Common myeloid progenitor, CD34-positive (primary cell): Measurements from ENCODE around the gene PWP1. TPM values are rescaled to one million over a fixed set of nuclear protein-coding genes. Genes with fewer than 3 reads are reported as not detected.

ENCODE experiments used
- CTCF ChIA-PET: fragments of 350-600 bp; sonication (Branson Sonifier 250); formaldehyde crosslinking; loops from one replicate; lab custom pipeline; 2021; ENCODE audit warnings: antibody characterized with exemption; lab: Charles Lee
- POLR2A ChIA-PET: fragments of 350-600 bp; sonication (Branson Sonifier 250); formaldehyde crosslinking; loops from one replicate; lab custom pipeline; 2021; ENCODE audit warnings: antibody characterized with exemption; lab: Charles Lee
- DNase-seq, 3 donors: peaks; one replicate each; pipeline versions ENCODE4 v3.0.0 to v3.0.0-alpha.2; 2013
- H3K27ac ChIP-seq, 2 experiments: 1 replicate in 1 of 2; 2 replicates in 1 of 2; pipeline ENCODE4 v1.7.0; 2013; ENCODE audit warnings: inconsistent platforms in 2 of 2, low read length in 2 of 2, mild to moderate bottlenecking in 2 of 2, low read depth in 1 of 2, moderate library complexity in 1 of 2; ENCODE audit not compliant: severe bottlenecking in 2 of 2, insufficient read depth in 1 of 2, poor library complexity in 1 of 2
- H3K27me3 ChIP-seq, 5 experiments: replicated peaks in 2 of 5; 1 replicate in 3 of 5; 2 replicates in 2 of 5; pipeline versions ENCODE4 v1.6.1 to v1.7.0; 2013; ENCODE audit warnings: low read length in 4 of 5, mild to moderate bottlenecking in 2 of 5, moderate library complexity in 2 of 5, inconsistent platforms in 1 of 5; ENCODE audit not compliant: insufficient read depth in 5 of 5, control insufficient read depth in 4 of 5
- H3K36me3 ChIP-seq, 4 experiments: 1 replicate in 2 of 4; 2 replicates in 2 of 4; pipeline versions ENCODE4 v1.6.1 to v1.7.0; 2013; ENCODE audit warnings: low read length in 3 of 4, control low read depth in 1 of 4, mild to moderate bottlenecking in 1 of 4; ENCODE audit not compliant: control insufficient read depth in 4 of 4, insufficient read depth in 4 of 4
- H3K4me1 ChIP-seq, 4 experiments: 1 replicate in 3 of 4; 2 replicates in 1 of 4; pipeline versions ENCODE4 v1.6.1 to v1.7.1; 2013; ENCODE audit warnings: low read length in 3 of 4, mild to moderate bottlenecking in 3 of 4, control low read depth in 1 of 4, inconsistent platforms in 1 of 4, moderate library complexity in 1 of 4; ENCODE audit not compliant: control insufficient read depth in 4 of 4, insufficient read depth in 4 of 4; ENCODE audit errors: control extremely low read depth in 1 of 4
- H3K4me3 ChIP-seq, 7 experiments: 1 replicate in 4 of 7; 2 replicates in 3 of 7; pipeline versions ENCODE4 v1.5.1 to v1.7.0; 2013; ENCODE audit warnings: mild to moderate bottlenecking in 7 of 7, low read length in 6 of 7, moderate library complexity in 6 of 7, inconsistent platforms in 2 of 7, low read depth in 2 of 7, control low read depth in 1 of 7; ENCODE audit not compliant: insufficient read depth in 4 of 7, control insufficient read depth in 1 of 7; ENCODE audit errors: extremely low read depth in 1 of 7
- H3K9me3 ChIP-seq, 5 experiments: 1 replicate in 4 of 5; 2 replicates in 1 of 5; pipeline versions ENCODE4 v1.6.1 to v1.7.1; 2013; ENCODE audit warnings: low read length in 4 of 5, mild to moderate bottlenecking in 2 of 5, inconsistent platforms in 1 of 5, low read depth in 1 of 5, moderate library complexity in 1 of 5; ENCODE audit not compliant: control insufficient read depth in 4 of 5, insufficient read depth in 2 of 5; ENCODE audit errors: control extremely low read depth in 1 of 5
- WGBS: methylation state at CpG from one replicate; pipeline ENCODE4 v1.1.5; 2013; ENCODE audit not compliant: insufficient coverage; 5-methylcytosine and 5-hydroxymethylcytosine counted together
- polyA plus RNA-seq: library from polyadenylated mRNA; unstranded; fragments of 120-200 nt; gene quantifications from one replicate; pipeline ENCODE4 v1.2.1, GENCODE V29; 2013

Gene PWP1
- polyA plus RNA-seq: 46.1 TPM

DNA sequence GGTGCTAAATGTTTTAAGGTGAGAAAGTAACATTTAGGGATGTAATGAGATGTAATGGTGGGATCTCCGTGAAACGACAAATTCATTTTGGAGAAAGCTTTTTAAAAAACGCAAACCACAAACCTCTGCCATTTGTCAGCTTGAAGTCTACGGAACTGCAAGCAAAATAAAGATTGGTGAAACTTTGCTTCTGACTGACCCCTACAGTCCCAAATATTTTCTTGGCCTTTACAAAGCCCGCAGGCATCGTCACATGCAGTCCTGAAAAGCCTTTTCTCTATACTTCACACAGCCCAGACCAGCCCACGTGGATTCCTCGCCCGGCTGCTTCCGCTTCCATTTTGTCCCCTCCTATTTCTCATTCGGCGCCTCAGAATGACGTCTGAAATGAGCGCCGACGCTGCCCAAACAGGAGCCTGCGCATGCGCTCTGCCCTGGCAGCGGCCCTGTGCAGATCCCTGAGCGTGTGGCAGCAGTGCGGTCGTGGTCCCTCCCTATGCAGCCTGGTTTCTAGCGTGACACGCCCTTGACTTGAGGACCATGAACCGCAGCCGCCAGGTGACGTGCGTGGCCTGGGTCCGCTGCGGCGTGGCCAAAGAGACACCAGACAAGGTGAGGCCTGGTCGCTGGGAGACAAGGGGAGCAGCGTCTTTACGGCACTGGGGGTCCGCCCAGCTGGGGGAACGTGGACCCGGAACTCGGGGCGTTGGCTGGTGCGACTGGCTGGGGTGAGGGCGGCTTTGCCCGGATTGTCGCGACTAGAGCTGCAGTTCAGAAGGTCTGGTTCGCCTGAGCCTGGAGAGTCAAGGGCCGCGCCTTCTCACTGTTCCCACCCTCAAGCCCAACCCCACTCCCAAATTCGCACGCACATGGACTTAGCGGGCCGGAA, at the start of gene PWP1:
PWP1 (plus strand) TSS at position 440 of the 889 bp plus-strand sequence; CDS start at position 541, 101 bp downstream.
- peaks cover 0 to 1% (median 0%) of the 10 kb centered on the region in 5 experiments for H3K27me3 ChIP-seq
- H3K4me1 ChIP-seq: peaks cover 12 to 19% (median 15%) of the 10 kb centered on the region in 4 experiments
- peak within 1 kb of the TSS; percentile 86 to 100 (median 92) for H3K4me3 ChIP-seq
- DNase-seq: peak; percentile 97 to 98 (median 98)
- under 1% methylated on average over 41 of the region's 51 CpGs for WGBS
- no peaks in the 10 kb centered on the region for H3K9me3 ChIP-seq
- CTCF ChIA-PET: interaction anchor here (1.8 to 2.6 kb wide), 2 partner anchors 10 to 11 kb away, joined by 5 to 7 read pairs; no protein-coding TSS in a partner anchor
- POLR2A ChIA-PET: no interaction called here
- peaks cover 5 to 23% (median 19%) of the 10 kb centered on the region in 4 experiments for H3K36me3 ChIP-seq
- peak within 1 kb of the TSS; percentile 86 to 92 for H3K27ac ChIP-seq

DNA sequence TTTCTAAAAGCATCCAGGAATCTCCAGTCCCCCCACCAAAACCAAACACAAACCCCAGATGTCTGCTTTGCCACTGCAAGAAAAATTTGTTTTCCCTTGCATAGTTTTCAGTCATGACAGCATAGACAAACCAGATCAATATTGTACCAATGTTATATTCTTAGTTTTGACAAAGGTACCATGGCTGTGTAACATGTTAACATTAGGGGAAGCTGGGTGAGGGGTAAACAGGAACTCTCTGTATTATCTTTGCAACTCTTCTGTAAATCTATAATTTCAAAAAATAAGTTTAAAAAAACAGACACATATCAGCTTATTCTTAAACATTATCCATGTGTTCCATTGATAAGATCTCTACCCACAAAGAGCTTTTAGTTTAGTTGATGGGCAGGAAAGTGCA, 44.4 kb upstream of the PWP1 start:
- H3K27me3 ChIP-seq: no peaks in the 10 kb centered on the region
- H3K9me3 ChIP-seq: no peaks in the 10 kb centered on the region
- no peak for DNase-seq
- ChIA-PET POLR2A (no interaction called here), CTCF (no interaction called here)
- H3K4me1 ChIP-seq: no peaks in the 10 kb centered on the region
- no peak overlapping the region for H3K27ac ChIP-seq
- peaks cover 0 to 33% (median 2%) of the 10 kb centered on the region in 4 experiments for H3K36me3 ChIP-seq
- no peak overlapping the region for H3K4me3 ChIP-seq

DNA sequence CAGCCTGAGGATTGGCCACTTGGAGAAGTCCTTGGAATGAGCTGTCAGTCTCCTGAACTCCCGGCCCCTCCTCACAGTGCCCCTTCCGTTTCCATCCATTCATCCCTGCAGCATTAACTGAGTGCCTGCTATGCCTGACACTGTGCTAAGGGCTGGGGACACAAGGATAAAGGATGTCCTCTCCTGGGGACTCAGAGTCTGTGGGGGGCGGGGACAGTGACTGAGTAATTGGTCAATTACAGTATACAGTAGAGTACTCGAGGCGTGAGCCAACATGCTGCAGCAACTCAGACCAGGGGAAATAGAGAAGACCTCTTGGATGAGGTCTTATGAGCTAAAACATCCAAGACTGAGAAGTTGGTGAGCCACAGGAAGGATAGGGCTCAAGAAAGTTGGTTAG, 43.4 kb upstream of the PWP1 start:
- no peak for DNase-seq
- ChIA-PET CTCF (interaction anchor here (0.6 kb wide), 1 partner anchor 601 kb away, joined by 4 read pairs; no protein-coding TSS in a partner anchor), POLR2A (no interaction called here)
- Histone ChIP-seq H3K4me3 (no peak overlapping the region), H3K36me3 (peaks cover 0 to 32% (median 2%) of the 10 kb centered on the region in 4 experiments), H3K27ac (no peak overlapping the region), H3K9me3 (no peaks in the 10 kb centered on the region), H3K4me1 (no peaks in the 10 kb centered on the region), H3K27me3 (no peaks in the 10 kb centered on the region)
- 97% methylated on average over 3 of the region's 5 CpGs for WGBS

GRCh38 chr12:107645630-107646333, 39.8 kb upstream of the PWP1 start:
- Histone ChIP-seq H3K36me3 (peaks cover 0 to 25% (median 2%) of the 10 kb centered on the region in 4 experiments), H3K4me1 (no peaks in the 10 kb centered on the region), H3K4me3 (no peak overlapping the region), H3K27me3 (no peaks in the 10 kb centered on the region), H3K27ac (no peak overlapping the region), H3K9me3 (no peaks in the 10 kb centered on the region)
- DNase-seq: no peak
- ChIA-PET POLR2A (no interaction called here), CTCF (no interaction called here)
- 95% methylated on average over 27 of the region's 27 CpGs for WGBS

- Histone ChIP-seq H3K4me3 (no peak overlapping the region), H3K36me3 (peaks cover 0 to 24% (median 2%) of the 10 kb centered on the region in 4 experiments), H3K27me3 (no peaks in the 10 kb centered on the region), H3K9me3 (no peaks in the 10 kb centered on the region), H3K4me1 (no peaks in the 10 kb centered on the region), H3K27ac (no peak overlapping the region)
- 97% methylated on average over 7 of the region's 7 CpGs for WGBS
- POLR2A ChIA-PET: no interaction called here
- CTCF ChIA-PET: no interaction called here
- DNase-seq: no peak
These were observed 39.2 kb upstream of the PWP1 start for GRCh38 chr12:107646436-107646835.

DNA sequence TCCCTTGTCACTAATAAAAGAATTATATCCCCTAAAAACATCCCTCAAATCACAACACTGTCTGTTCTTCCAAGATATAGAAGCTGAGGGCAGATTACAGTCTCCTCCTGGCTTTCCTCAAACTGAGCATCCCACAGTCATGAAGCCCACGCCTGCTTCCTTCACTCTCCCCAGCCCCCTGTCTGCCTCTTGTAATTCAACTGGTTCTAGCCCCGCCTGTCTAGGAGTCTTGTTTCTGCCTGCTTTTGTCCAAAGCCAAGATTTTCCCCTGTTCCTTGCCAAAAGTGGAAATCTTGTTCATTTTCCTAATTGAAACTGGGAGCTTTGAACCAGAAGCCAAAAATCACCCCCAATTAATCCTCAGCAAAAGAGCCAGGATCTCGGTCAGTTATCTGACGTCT, 35.9 kb upstream of the PWP1 start:
- H3K27me3 ChIP-seq: no peaks in the 10 kb centered on the region
- no peak for DNase-seq
- peaks cover 0 to 18% (median 7%) of the 10 kb centered on the region in 4 experiments for H3K36me3 ChIP-seq
- no peaks in the 10 kb centered on the region for H3K9me3 ChIP-seq
- H3K4me3 ChIP-seq: no peak overlapping the region
- no peak overlapping the region for H3K27ac ChIP-seq
- no peaks in the 10 kb centered on the region for H3K4me1 ChIP-seq
- WGBS: 94% methylated on average over 4 of the region's 4 CpGs
- CTCF ChIA-PET: no interaction called here
- POLR2A ChIA-PET: no interaction called here

GRCh38 chr12:107650977-107651376, 34.6 kb upstream of the PWP1 start:
- Histone ChIP-seq H3K9me3 (no peaks in the 10 kb centered on the region), H3K36me3 (peaks cover 0 to 20% (median 7%) of the 10 kb centered on the region in 4 experiments), H3K27me3 (no peaks in the 10 kb centered on the region), H3K4me3 (no peak overlapping the region), H3K27ac (no peak overlapping the region), H3K4me1 (no peaks in the 10 kb centered on the region)
- ChIA-PET POLR2A (no interaction called here), CTCF (no interaction called here)
- WGBS: 97% methylated on average over 9 of the region's 10 CpGs
- DNase-seq: no peak
